Non-pigmented ciliary epithelial cell (primary cell): ENCODE results near the gene VPS39.
A peak's percentile ranks its signal among the peaks of the same experiment; 100 is the strongest.

Experiments
- DNase-seq: peaks from one replicate; pipeline ENCODE4 v3.0.0-alpha.2; 2010; ENCODE audit warnings: low read depth

The VPS39 gene

DNA sequence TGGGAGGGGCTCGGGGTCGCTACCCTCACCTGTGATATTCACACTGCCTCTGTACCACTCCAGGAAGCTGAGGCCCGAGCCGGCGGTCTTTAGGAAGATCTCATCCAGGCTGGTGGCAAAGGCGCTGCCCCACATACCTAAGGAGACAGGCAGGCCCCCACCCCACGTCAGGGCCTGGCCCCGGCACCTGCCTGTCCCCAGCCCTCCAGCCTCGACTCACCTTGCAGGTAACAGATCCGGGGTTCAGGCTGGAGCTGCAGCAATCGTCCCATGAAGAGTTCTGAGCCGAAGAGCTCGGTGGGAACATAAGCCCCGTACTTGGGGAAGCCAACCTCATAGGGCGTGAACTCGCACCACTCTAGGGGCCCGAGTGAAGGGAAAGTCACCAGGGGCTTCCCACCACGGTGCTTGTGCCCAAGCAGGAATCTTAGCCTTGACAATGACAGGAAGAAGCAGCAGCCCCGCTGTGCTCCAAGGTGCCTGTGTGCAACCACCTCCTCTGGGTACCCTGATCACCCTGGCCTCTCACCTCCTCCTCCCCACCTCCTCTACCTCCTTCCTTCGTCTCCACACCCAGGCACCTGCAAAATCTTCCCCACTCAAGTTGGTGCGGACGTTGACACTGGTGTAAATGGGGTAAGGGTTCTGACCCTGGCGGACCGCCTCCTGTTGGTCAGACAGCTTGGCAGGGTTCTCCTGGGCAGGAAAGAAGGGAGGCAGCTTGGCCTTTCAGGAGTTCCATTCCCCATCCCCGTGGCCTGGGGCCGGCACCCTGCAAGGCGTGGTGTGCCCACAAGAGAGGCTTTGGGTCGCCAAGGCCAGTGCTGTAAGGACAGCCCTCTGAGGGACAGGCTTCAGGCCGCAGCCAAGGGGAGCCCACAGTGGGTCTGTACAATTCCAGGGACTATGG lies 62.3 kb downstream of the VPS39 start:
- no peak for DNase-seq

DNA sequence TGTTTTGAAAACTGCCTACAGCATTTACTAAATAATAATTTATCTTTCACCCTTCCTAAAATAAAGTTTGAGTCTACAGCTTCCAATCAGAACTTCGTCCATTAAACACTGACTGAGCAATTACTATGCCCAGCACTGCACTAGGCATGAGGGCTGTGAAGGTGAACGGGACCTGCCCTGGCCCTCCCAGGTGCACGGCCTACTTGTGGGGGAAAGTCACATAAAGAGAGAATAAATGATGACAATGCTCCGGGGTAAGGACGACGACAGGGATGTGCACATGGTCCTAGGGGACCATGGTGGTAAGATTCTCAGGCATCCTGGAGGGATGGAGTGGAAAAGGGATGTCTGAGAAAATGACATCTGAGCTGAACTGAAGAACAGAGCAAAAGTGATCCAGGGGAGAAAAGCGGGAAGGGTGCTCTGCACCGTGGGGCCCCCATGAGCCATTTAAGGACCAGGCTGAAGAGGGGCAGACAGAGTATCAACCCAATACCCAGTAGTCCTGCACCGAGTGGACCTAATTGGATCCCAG lies 63.2 kb downstream of the VPS39 start:
- DNase-seq, result no peak

DNA sequence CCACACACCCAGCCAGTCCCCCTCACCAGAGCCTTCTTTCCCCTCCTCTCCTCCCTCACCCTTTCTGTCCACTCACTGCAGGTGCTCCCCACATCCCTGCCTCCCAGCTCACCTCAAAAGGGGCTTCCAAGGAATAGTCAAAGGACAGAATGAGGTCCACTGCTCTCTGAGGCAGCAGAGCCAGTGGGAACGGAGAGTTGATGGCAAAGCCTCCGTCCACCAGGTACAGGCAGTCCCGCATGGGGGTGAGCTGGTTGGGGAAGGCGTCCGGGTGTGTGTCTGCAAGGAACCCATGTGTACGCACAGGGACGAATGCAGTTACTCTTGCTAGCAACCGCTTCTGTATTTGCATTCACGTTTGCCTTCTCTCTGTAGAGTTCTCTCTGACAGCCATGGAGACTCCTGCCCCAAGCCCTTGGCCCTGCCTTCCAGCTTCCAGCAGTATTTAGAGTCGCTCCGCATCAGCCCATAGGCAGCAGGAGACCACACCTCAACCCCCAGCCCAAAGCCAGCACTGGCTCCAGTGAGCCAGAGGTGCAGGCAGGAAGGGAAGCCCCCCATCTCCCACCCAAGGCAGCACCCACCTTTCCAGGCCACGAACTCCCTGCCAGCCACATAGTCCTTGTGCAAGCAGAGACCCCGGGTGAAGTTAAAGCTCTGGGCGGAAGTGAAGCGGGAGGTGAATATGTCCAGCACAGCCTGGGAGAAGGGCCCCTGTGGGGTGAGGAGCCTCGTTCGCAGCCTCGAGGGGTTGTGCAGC lies 64.1 kb downstream of the VPS39 start:
- DNase-seq, result no peak

DNA sequence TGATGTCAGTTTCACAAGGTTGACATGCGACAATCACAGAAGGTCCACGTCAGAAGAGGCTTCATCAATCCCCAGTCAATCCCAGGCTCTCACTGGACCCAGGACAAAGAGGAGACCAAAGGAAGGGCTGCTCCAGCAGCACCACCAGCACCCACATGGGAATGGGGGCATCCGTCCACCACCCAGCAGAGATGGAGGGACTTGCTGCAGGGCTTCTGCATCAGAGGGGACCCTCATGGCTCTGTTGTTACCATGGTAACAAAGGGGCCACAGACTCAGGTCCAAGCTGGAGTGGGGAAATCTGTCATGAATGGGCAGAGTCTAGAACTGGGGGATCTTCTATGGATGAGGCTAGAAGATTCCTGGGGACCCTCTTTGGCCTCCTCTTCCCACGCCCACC lies 64.7 kb downstream of the VPS39 start:
- DNase-seq, result no peak

DNA sequence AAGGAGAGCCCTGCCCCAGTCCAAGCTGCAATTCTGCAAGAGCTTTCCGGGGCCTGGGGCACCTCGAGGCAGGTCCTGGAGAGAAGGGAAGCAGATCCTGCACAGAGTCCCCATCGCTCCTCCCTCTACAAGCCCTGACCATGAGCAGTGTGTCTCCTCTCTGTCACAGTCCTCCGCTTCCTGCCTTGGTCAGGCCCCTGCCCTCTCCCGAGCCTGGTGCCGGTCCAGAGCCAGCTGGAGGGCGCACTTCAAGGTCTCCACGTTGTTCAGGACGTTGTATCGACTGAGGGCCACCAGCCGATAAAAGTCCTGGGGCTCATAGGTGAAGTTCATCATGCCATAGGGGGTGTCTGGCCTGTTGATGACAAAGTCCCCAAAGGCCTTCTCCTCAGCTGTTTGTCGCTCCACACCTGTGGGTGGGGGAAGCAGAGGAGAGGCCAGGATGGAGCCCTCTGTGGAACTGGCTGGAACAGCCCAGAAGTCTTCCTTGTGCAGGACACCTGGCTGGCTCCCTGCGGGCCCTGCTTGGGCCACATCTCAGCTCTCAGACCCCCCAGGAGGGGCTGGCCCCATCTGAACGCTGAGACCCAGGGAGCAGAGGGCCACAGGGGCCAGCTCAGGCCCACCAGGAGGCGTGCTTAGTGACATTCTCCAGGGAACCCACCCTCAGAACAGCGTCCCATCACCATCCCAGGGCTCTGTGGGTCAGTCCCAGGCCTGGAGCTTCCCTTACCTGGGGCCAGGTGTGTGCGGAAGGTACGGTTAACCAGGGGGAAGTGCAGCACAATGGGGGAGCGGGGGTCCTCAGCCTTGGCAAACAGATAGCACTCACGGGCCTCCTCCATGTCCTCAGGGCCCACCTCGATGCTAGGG lies 66.1 kb downstream of the VPS39 start:
- no peak for DNase-seq

DNA sequence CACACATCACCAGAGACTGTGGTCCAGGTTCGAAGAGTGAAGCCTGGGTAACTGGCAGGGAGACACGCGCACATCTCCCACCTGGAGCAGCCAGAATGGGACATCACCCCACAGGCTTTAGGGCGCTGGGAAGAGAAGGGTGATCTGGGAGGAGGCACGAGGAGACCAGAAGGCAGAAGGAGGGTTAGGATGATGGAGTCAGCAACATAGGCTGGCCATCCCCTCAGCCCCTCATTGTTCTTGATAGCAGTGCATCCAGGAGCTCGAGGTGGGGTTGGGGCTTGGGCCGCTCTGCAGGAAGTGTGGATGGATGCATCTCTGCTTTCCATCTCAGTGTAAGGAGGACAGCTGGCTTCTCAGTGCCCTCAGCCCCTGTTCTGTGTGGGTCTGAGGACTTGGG lies 66.9 kb downstream of the VPS39 start:
- DNase-seq, result no peak

DNA sequence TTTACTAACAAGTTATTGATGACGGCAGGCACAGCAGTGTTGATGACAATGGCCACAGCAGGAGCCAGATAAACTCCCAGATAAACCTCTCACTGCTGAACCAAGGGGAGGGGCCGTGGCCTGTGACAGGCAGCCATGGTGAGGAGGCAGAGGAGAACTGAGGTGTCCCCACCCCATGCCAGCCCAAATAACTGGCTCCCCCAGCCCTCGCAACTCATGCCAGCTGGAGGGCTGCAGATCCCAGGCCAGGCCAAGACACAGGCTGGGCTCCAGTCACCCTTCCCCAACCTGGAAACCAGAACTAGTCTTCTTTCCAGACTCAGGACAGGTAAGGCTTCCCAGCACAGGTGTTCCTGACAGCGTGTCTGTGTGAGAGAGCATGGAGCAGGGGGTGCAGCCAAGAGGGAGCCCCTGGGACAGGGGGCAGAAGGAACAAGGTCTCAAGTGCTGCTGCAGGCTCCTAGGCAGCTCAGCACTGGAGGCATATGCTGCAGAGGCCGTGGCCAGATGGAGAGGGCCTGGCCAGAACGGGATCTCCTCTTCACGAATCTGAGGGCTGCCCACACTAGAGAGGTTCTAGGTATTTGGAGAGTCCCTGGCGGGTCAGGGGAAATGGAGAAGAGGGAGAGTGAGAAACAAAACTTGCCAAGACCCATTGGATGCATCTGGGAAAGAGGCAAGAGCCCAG lies 67.6 kb downstream of the VPS39 start:
- DNase-seq, result no peak

DNA sequence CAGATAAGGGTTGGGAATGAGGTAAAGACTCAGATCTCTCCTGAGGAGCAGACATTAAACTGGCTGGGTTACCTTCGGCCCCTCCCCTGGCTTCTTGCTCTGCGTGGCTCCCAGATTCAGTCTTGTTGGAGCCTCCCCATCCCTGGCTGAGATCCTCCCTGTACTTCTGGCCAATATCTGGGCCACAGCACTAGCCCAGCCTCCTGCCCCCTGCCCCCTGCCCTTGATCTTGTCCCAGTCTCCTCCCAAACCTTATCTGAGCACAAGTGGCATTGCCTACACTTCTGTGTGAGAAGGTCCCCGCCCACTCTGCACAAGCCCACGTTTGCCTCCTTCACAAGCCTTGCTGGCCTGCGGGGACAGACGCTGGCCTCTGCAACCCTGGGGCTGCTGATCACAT lies 68.5 kb downstream of the VPS39 start:
- DNase-seq, result no peak

DNA sequence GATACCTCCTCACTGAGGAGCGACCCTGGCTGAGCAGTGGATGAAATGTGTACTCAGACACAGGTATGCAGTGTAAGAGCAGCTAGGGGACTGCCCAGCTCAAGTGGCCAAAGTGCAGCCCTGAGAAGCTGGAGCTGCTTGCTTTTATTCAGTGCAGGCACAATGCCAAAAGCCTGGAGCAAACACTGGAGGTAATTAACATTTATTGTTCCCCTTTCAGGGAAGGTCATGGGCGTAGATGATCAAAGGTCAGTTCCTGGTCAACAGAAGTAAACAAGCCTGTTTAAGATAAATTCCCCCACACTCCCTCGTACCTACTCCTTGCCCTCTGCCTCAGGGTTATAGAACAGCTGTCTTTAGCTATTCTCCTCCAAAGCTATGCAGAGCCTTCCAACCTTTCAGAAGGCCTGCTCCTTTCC lies 69.1 kb downstream of the VPS39 start:
- no peak for DNase-seq

DNA sequence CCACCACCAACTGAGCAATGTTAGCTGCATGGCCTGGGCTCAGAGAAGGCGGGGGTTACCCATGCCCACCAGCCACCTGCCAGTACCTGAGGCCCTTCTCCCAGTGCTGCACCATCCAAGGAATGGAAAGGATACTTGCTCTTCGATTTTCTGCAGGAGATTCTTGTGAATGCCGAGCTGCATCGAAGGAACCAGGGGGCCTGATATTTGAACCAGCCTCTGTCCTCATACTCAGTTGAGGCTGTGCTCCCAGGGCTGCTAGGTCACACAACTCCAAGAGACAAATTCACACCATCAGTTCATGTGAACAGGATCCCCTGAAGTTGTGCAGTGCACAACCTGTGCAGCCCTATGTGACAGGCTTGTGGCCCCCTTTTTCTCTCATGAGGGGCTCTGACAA lies 69.7 kb downstream of the VPS39 start:
- DNase-seq, result no peak

DNA sequence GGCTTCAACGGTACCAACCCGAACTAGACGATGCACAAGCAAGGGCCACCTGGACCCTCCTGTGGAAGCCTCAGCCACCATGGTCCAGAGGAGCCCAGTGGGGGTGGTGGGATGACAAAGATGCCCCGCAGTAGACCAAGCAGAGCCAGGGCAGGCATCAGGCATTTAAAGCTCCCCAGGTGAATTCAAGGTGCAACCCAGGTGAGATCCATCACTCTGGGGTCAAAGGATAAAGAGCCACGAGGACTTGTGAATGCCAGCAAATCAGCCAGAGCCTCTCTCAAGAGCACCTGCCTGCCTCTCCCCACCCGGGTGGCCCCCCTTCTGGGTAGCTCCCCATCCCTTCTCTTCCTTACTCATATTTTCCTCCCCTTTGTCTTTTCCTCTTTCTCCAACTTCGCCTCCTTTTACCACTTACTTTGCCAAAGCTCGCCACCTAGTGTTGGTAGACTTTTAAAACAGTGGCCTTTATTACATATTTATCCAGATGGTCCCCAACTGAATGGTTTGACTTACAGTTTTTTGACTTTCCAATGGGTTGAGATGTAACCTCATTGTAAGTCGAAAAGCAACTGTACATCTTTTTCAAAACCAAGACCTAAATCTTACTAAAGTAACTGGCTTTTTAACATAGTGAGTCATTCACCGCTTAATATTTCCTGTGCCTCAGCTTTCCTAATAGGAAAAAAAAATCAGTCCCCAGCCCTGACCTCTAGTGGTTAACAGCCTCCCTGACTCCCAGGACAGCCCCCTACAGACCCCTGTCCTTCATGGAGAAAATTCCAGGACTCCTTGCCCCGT lies 70.4 kb downstream of the VPS39 start:
- DNase-seq, result peak; percentile 5

DNA sequence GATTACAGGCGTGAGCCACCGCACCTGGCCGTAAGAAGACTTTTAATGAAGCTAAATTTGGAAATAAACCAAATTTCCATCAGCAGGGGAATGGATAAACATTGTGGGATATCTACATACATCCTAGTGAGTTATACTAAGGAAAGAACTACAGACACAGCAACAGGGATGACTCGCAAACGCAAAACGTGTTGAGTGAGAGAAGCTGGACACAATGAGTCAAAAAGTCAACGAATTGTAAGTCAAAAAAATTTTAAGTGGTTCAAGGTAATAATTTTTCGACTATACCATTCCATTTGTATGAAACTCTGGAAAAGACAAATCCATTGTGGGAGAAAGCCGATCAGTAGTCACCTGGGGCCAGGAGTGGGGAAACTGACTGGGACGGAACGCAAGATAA lies 71.6 kb downstream of the VPS39 start:
- DNase-seq, result no peak

DNA sequence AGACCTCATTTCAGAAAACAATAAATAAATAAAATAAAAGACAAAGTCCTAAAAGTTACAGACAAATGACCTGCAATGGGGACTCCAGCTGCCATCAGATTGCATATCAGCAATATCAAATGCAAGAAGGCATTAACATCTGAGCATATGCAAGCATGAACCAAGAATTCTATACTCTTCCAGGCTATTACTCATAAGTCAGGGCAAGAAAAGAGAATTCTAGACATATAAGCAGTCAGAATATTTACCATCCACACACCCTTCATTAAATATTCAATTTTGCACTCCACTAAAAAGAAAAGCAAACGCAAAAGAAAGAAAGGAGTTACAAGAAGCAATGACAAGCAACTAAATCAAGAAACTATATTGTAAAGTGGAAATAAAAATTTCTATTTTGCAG lies 72.8 kb downstream of the VPS39 start:
- DNase-seq, result no peak

DNA sequence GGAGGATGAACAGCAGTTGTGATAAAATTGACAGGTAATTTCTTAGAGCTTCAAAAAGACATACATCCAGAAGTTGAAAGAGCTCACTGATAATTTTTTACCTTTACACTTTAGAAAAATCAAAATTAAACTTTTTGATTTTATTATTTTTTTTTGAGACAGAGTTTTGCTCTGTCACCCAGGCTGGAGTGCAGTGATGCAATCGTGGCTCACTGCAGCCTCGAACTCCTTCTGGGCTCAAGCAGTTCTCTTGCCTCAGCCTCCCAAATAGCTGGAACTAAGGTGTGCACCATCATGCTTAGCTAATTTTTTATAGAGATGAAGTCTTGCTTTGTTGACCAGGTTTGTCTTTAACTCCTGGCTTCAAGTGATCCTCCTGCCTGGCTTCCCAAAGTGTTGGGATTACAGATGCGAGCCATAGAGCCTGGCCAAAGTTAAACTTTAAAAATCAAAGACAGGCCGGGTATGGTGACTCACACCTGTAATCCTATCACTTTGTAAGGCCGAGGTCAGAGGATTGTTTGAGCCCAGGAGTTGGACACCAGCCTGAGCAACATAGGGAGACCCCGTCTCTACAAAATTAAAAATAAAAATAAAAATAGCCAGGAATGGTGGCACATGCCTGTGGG lies 73.4 kb downstream of the VPS39 start:
- no peak for DNase-seq

DNA sequence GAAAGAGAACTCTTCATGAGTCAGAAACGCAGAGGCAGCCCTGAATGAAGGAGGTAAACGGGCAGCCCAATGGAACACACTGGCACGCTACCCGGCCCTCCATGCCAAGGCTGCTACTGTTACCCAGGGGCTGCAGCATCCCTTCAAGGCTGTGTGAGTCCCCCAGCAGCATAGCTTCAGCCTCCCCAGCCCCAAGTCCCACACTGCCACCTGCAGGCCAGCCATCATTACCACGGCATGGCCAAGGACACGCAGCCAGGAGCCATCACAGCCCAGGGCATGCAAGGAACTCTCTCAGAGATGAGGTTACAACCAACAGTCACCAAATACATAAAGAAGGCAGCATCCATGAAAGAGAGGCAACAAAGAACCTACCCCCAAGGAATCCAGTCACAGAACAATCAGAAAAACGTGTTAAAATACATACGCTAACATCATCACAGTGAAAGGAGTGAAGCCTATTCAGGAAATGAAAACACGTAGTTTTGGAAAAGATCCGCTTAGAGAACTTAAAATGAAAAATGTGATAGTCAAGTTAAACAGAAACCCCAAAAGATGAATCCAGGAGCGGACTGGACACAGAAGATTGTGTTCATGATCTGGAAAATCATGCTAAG lies 74.1 kb downstream of the VPS39 start:
- no peak for DNase-seq

DNA sequence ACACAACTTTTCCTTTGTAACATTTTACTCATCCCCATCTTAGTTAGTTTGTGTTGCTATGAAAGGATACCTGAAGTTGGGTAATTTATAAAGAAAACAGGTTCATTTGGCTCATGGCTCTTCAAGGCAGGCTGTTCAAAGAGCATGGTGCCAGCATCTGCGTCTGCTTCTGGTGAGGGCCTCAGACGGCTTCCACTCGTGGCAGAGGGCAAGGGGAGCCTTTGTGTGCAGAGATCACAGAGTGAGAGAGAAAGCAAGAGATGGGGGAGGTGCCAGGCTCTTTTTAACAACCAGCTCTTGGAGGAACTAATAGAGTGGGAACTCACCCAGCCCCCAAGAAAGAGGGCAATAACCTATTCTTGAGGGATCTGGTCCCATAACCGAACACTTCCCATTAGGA lies 74.7 kb downstream of the VPS39 start:
- no peak for DNase-seq

DNA sequence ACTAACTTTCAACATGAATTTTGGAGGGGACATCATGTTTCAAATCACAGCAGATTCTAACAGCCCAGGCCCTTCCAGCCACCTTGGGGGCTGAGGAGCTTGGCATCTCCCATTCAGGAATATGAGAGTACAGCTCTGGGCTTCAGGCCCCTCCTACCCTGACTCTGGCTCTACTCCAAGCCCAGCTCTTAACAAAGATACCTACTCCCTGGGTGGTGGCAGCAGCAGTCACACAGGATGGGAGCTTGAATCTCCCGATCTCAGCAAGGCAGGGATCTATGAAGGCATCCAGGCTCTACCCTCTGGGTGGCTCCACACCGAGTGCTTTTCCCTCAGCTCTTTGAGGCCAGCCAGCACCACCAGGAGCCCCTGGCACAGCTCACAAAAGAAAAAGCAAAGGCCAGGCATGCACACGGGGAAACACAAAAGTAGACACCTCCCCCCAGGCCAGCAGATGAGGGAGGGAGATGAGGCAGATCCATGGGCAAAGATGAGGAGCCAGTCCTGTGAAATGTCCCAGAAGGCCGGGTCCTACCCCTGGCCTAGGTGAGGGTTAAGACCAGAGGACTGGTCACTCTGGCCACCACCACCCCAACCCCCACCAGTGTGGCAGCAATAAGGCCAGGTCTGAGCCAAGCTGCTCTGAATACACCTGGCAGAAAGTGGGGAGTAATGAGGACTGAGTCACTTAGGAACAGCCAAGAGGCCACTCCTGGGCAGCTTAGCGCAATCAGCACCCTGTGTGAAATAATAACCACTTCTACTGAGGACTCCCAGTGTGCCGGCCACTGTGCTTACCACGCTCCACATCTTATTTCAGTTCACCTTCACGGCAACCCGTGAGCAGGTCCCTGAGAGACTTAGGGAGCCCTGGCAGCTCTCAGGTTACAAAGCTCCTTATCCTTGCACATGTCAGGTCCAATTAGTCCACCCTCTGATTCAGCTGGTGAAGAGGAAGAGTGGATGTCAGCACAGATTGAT lies 76.0 kb downstream of the VPS39 start:
- DNase-seq, result no peak

DNA sequence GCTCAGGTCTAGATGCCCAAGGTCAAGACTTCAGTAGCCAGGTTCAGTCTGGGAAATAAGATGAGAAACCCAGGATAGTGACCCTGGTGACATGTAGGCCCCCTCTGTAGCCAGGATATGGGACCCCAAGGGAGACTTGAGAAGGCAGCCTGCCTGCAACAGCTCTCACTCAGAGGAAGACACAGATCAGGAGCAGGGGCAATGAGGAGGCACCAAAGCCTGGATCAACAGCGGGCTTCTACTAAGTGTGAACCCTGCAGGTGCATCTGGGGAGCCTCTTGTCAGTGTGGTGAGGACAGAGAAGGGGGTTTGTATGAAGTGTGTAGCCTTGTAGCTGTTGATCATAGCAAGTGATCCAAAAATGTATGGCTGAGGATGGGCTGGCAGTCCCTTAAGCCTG lies 77.1 kb downstream of the VPS39 start:
- DNase-seq, result no peak
